ENCODE results near the gene LRRC73. TPM values are rescaled to one million over a fixed set of nuclear protein-coding genes. Genes with fewer than 3 reads are reported as not detected.
"Not testable (repeated sequence)": the region's sequence is repeated elsewhere in the genome, so short reads cannot be mapped to it uniquely, and the experiment has no call there.

LRRC73 gene
- total RNA-seq, 1 donor, result not detected

- no peaks in the 10 kb centered on the region for H3K9me3 ChIP-seq (ENCODE audit: low read depth, low read length)
- H3K4me1 ChIP-seq (ENCODE audit: insufficient read depth, low read length), result peaks cover 3% of the 10 kb centered on the region
- no peak overlapping the region for H3K4me3 ChIP-seq (ENCODE audit: low read length)
- peaks cover 3% of the 10 kb centered on the region for H3K27me3 ChIP-seq (ENCODE audit: insufficient read depth, low read length)
Observed at GRCh38 chr6:43503443-43503842, 6.7 kb downstream of the LRRC73 start.

GRCh38 chr6:43502666-43503065 is 7.5 kb downstream of the LRRC73 start:
- Histone ChIP-seq H3K4me1 (ENCODE audit: insufficient read depth, low read length) (peaks cover 3% of the 10 kb centered on the region), H3K27me3 (ENCODE audit: insufficient read depth, low read length) (no peaks in the 10 kb centered on the region), H3K4me3 (ENCODE audit: low read length) (no peak overlapping the region)

GRCh38 chr6:43500921-43501320 is 9.2 kb downstream of the LRRC73 start:
- H3K27me3 ChIP-seq (ENCODE audit: insufficient read depth, low read length), result no peaks in the 10 kb centered on the region
- no peaks in the 10 kb centered on the region for H3K9me3 ChIP-seq (ENCODE audit: low read depth, low read length)
- H3K4me1 ChIP-seq (ENCODE audit: insufficient read depth, low read length), result no peaks in the 10 kb centered on the region
- no peak overlapping the region for H3K4me3 ChIP-seq (ENCODE audit: low read length)

More at GRCh38 chr6:43502666-43503065, 7.5 kb downstream of the LRRC73 start:
- H3K9me3 ChIP-seq (ENCODE audit: low read depth, low read length), result no peaks in the 10 kb centered on the region

- no peaks in the 10 kb centered on the region for H3K9me3 ChIP-seq (ENCODE audit: low read depth, low read length)
- peaks cover 16% of the 10 kb centered on the region for H3K4me1 ChIP-seq (ENCODE audit: insufficient read depth, low read length)
- H3K4me3 ChIP-seq (ENCODE audit: low read length), result no peak overlapping the region
- no peaks in the 10 kb centered on the region for H3K27me3 ChIP-seq (ENCODE audit: insufficient read depth, low read length)
Observed at GRCh38 chr6:43499028-43499815, 10.9 kb downstream of the LRRC73 start.

- not testable (repeated sequence) for H3K27me3 ChIP-seq (ENCODE audit: insufficient read depth, low read length); H3K9me3 ChIP-seq (ENCODE audit: low read depth, low read length); H3K4me3 ChIP-seq (ENCODE audit: low read length)
- H3K4me1 ChIP-seq (ENCODE audit: insufficient read depth, low read length), result peaks cover 18% of the 10 kb centered on the region
Observed at GRCh38 chr6:43498291-43498690, 11.9 kb downstream of the LRRC73 start.

- no peak overlapping the region for H3K4me3 ChIP-seq (ENCODE audit: low read length)
- H3K9me3 ChIP-seq (ENCODE audit: low read depth, low read length), result no peaks in the 10 kb centered on the region
- H3K27me3 ChIP-seq (ENCODE audit: insufficient read depth, low read length), result no peaks in the 10 kb centered on the region
- H3K4me1 ChIP-seq (ENCODE audit: insufficient read depth, low read length), result peaks cover 18% of the 10 kb centered on the region
Observed at GRCh38 chr6:43497689-43498088, 12.5 kb downstream of the LRRC73 start.

- Histone ChIP-seq H3K4me3 (ENCODE audit: low read length) (no peak overlapping the region), H3K9me3 (ENCODE audit: low read depth, low read length) (no peaks in the 10 kb centered on the region), H3K4me1 (ENCODE audit: insufficient read depth, low read length) (peaks cover 18% of the 10 kb centered on the region), H3K27me3 (ENCODE audit: insufficient read depth, low read length) (no peaks in the 10 kb centered on the region)
Observed at GRCh38 chr6:43497129-43497396, 13.1 kb downstream of the LRRC73 start.

GRCh38 chr6:43496370-43497128 is 13.6 kb downstream of the LRRC73 start:
- H3K4me3 ChIP-seq (ENCODE audit: low read length), result no peak overlapping the region
- no peaks in the 10 kb centered on the region for H3K9me3 ChIP-seq (ENCODE audit: low read depth, low read length)
- H3K27me3 ChIP-seq (ENCODE audit: insufficient read depth, low read length), result no peaks in the 10 kb centered on the region
- peaks cover 18% of the 10 kb centered on the region for H3K4me1 ChIP-seq (ENCODE audit: insufficient read depth, low read length)

GRCh38 chr6:43495409-43495941 is 14.7 kb downstream of the LRRC73 start:
- no peaks in the 10 kb centered on the region for H3K27me3 ChIP-seq (ENCODE audit: insufficient read depth, low read length)
- H3K9me3 ChIP-seq (ENCODE audit: low read depth, low read length), result no peaks in the 10 kb centered on the region
- no peak overlapping the region for H3K4me3 ChIP-seq (ENCODE audit: low read length)
- H3K4me1 ChIP-seq (ENCODE audit: insufficient read depth, low read length), result peaks cover 18% of the 10 kb centered on the region

GRCh38 chr6:43494766-43495165 is 15.4 kb downstream of the LRRC73 start:
- Histone ChIP-seq H3K27me3 (ENCODE audit: insufficient read depth, low read length) (no peaks in the 10 kb centered on the region), H3K4me1 (ENCODE audit: insufficient read depth, low read length) (peaks cover 18% of the 10 kb centered on the region), H3K4me3 (ENCODE audit: low read length) (no peak overlapping the region), H3K9me3 (ENCODE audit: low read depth, low read length) (no peaks in the 10 kb centered on the region)

GRCh38 chr6:43494321-43494720 is 15.8 kb downstream of the LRRC73 start:
- H3K4me3 ChIP-seq (ENCODE audit: low read length), result no peak overlapping the region
- peaks cover 18% of the 10 kb centered on the region for H3K4me1 ChIP-seq (ENCODE audit: insufficient read depth, low read length)
- H3K27me3 ChIP-seq (ENCODE audit: insufficient read depth, low read length), result no peaks in the 10 kb centered on the region
- no peaks in the 10 kb centered on the region for H3K9me3 ChIP-seq (ENCODE audit: low read depth, low read length)

GRCh38 chr6:43493833-43494232 is 16.3 kb downstream of the LRRC73 start:
- no peaks in the 10 kb centered on the region for H3K9me3 ChIP-seq (ENCODE audit: low read depth, low read length)
- H3K27me3 ChIP-seq (ENCODE audit: insufficient read depth, low read length), result no peaks in the 10 kb centered on the region
- H3K4me3 ChIP-seq (ENCODE audit: low read length), result no peak overlapping the region
- peaks cover 18% of the 10 kb centered on the region for H3K4me1 ChIP-seq (ENCODE audit: insufficient read depth, low read length)

GRCh38 chr6:43493230-43493629 is 16.9 kb downstream of the LRRC73 start:
- H3K9me3 ChIP-seq (ENCODE audit: low read depth, low read length), result no peaks in the 10 kb centered on the region
- H3K4me3 ChIP-seq (ENCODE audit: low read length), result no peak overlapping the region
- no peaks in the 10 kb centered on the region for H3K27me3 ChIP-seq (ENCODE audit: insufficient read depth, low read length)
- peaks cover 18% of the 10 kb centered on the region for H3K4me1 ChIP-seq (ENCODE audit: insufficient read depth, low read length)

GRCh38 chr6:43492673-43493072 is 17.5 kb downstream of the LRRC73 start:
- H3K4me3 ChIP-seq (ENCODE audit: low read length), result no peak overlapping the region
- no peaks in the 10 kb centered on the region for H3K27me3 ChIP-seq (ENCODE audit: insufficient read depth, low read length)
- no peaks in the 10 kb centered on the region for H3K9me3 ChIP-seq (ENCODE audit: low read depth, low read length)
- H3K4me1 ChIP-seq (ENCODE audit: insufficient read depth, low read length), result peaks cover 18% of the 10 kb centered on the region

GRCh38 chr6:43491750-43492661 is 18.1 kb downstream of the LRRC73 start:
- Histone ChIP-seq H3K4me3 (ENCODE audit: low read length) (no peak overlapping the region), H3K4me1 (ENCODE audit: insufficient read depth, low read length) (peaks cover 18% of the 10 kb centered on the region), H3K9me3 (ENCODE audit: low read depth, low read length) (no peaks in the 10 kb centered on the region), H3K27me3 (ENCODE audit: insufficient read depth, low read length) (no peaks in the 10 kb centered on the region)
